Kidney epithelial cell (primary cell): Measurements from ENCODE around the gene NDUFB10. TPM values are rescaled to one million over a fixed set of nuclear protein-coding genes. Genes with fewer than 3 reads are reported as not detected.

ENCODE experiments used
- DNase-seq: peaks from one replicate; pipeline ENCODE4 v3.0.0-alpha.2; 2010; ENCODE audit warnings: low read depth
- H3K27me3 ChIP-seq: 2 replicates; pipeline ENCODE4 v1.6.0; 2011; ENCODE audit warnings: low read length; ENCODE audit not compliant: control insufficient read depth, insufficient read depth
- H3K36me3 ChIP-seq: 2 replicates; pipeline ENCODE4 v1.5.1; 2011; ENCODE audit warnings: low read length; ENCODE audit not compliant: control insufficient read depth, insufficient read depth
- H3K4me3 ChIP-seq: 2 replicates; pipeline ENCODE4 v1.5.1; 2011; ENCODE audit warnings: low read depth, mild to moderate bottlenecking, control low read depth, low read length
- CTCF ChIP-seq: IDR thresholded peaks from 2 replicates; pipeline ENCODE4 v1.5.1; 2011; ENCODE audit warnings: mild to moderate bottlenecking, moderate library complexity, low read length, control low read depth, inconsistent platforms; ENCODE audit not compliant: insufficient read depth, poor library complexity, severe bottlenecking
- total RNA-seq: library from RNA; depleted of rRNA; stranded (reverse); fragments of >200 nt; gene quantifications from 2 replicates; pipeline ENCODE4 v1.2.3, GENCODE V29; 2015

The NDUFB10 gene
- total RNA-seq, 1 donor from 2014 or later = 280 TPM

- peaks cover 50% of the 10 kb centered on the region for H3K27me3 ChIP-seq
- H3K4me3 ChIP-seq = no peak overlapping the region
- peaks cover 5% of the 10 kb centered on the region for H3K36me3 ChIP-seq
- no peak for TF ChIP-seq CTCF
- DNase-seq = no peak
Observed at GRCh38 chr16:1985466-1986150, 26.3 kb downstream of the NDUFB10 start.

- Histone ChIP-seq H3K4me3 (no peak overlapping the region), H3K27me3 (peaks cover 44% of the 10 kb centered on the region), H3K36me3 (peaks cover 5% of the 10 kb centered on the region)
- TF ChIP-seq CTCF = no peak
- DNase-seq = no peak
Observed at GRCh38 chr16:1987198-1987597, 27.9 kb downstream of the NDUFB10 start.

- no peak for DNase-seq
- H3K27me3 ChIP-seq = peaks cover 29% of the 10 kb centered on the region
- H3K4me3 ChIP-seq = peak within 1 kb of the TSS; percentile 31
- no peak for TF ChIP-seq CTCF
- H3K36me3 ChIP-seq = peaks cover 5% of the 10 kb centered on the region
Observed at GRCh38 chr16:1989209-1990100, 30.1 kb downstream of the NDUFB10 start, which contains the start of gene SYNGR3. TSS of gene SYNGR3 (plus strand) at chr16:1989970. CDS start at chr16:1990103, 133 bp downstream.

DNA sequence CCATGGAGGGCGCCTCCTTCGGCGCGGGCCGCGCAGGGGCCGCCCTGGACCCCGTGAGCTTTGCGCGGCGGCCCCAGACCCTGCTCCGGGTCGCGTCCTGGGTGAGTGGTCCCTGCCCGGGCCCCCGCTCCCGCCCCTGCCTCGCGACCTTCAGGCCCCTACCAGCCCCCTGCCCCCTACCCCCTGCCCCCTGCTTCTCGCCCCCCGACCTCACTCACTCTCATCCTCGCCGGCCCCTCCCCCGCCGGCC lies 30.7 kb downstream of the NDUFB10 start:
- DNase-seq = no peak
- Histone ChIP-seq H3K4me3 (peak overlapping the region; percentile 31), H3K27me3 (peaks cover 29% of the 10 kb centered on the region), H3K36me3 (peaks cover 5% of the 10 kb centered on the region)
- no peak for TF ChIP-seq CTCF

GRCh38 chr16:1990351-1991134 lies 31.2 kb downstream of the NDUFB10 start:
- no peak for DNase-seq

More at GRCh38 chr16:1990351-1991134, 31.2 kb downstream of the NDUFB10 start:
- H3K27me3 ChIP-seq = peaks cover 29% of the 10 kb centered on the region
- H3K4me3 ChIP-seq = peak overlapping the region; percentile 31
- TF ChIP-seq CTCF = no peak
- H3K36me3 ChIP-seq = peaks cover 5% of the 10 kb centered on the region
